HepG2 (cell line): ENCODE data around the gene ZC3H8. TPM values are rescaled to one million over a fixed set of nuclear protein-coding genes. Genes with fewer than 3 reads are reported as not detected.

Experiments used
- ATF1 ChIP-seq: IDR thresholded peaks from 2 replicates; pipeline ENCODE4 v1.6.1; 2016; ENCODE audit warnings: mild to moderate bottlenecking, control low read depth
- ATF7-NPFF ChIP-seq: sonication (generic); formaldehyde crosslinking; IDR thresholded peaks from 2 replicates; pipeline ENCODE4 v1.8.1; 2023; ENCODE audit warnings: mild to moderate bottlenecking, low read depth, missing genetic modification reagents, moderate library complexity
- CREM ChIP-seq, 2 experiments: sonication (generic) in 1 of 2; formaldehyde crosslinking in 1 of 2; IDR thresholded peaks; 2 replicates each; pipeline versions ENCODE4 v1.4.0 to v1.6.1; 2016 to 2020; ENCODE audit warnings: antibody characterized with exemption in 1 of 2, mild to moderate bottlenecking in 1 of 2, missing genetic modification reagents in 1 of 2
- FOXC1 ChIP-seq: sonication (generic); formaldehyde crosslinking; IDR thresholded peaks from 2 replicates; pipeline ENCODE4 v1.8.0; 2022; ENCODE audit warnings: mild to moderate bottlenecking, missing genetic modification reagents, borderline replicate concordance
- IKZF4 ChIP-seq: sonication (generic); formaldehyde crosslinking; IDR thresholded peaks from 2 replicates; pipeline ENCODE4 v1.5.1; 2020; ENCODE audit warnings: borderline replicate concordance, mild to moderate bottlenecking, low read depth, missing genetic modification reagents; ENCODE audit errors: not compliant biosample characterization
- POLR2A ChIP-seq, 2 experiments: IDR thresholded peaks; 2 replicates each; pipeline ENCODE4 v1.6.1; 2011; ENCODE audit warnings: low read depth in 2 of 2, low read length in 2 of 2, mild to moderate bottlenecking in 1 of 2, moderate library complexity in 1 of 2; ENCODE audit not compliant: insufficient read depth in 1 of 2
- REL ChIP-seq: sonication (generic); formaldehyde crosslinking; conservative IDR thresholded peaks from 2 replicates; pipeline ENCODE4 v1.8.0; 2022; ENCODE audit warnings: mild to moderate bottlenecking, missing genetic modification reagents, moderate library complexity
- RNF2 ChIP-seq: fragments of 450-650 bp; conservative IDR thresholded peaks from 2 replicates; pipeline ENCODE4 v1.6.1; 2016; ENCODE audit warnings: low read depth
- RXRA ChIP-seq: sonication (generic); formaldehyde crosslinking; IDR thresholded peaks from 2 replicates; pipeline ENCODE4 v1.5.1; 2020; ENCODE audit warnings: missing genetic modification reagents
- SAFB2 ChIP-seq: sonication (generic); formaldehyde crosslinking; IDR thresholded peaks from 2 replicates; pipeline ENCODE4 v1.5.1; 2020; ENCODE audit warnings: missing genetic modification reagents, low read depth, mild to moderate bottlenecking, borderline replicate concordance
- SNAPC2 ChIP-seq: sonication (generic); formaldehyde crosslinking; IDR thresholded peaks from 2 replicates; pipeline ENCODE4 v1.8.1; 2022; ENCODE audit warnings: mild to moderate bottlenecking, missing genetic modification reagents
- SRSF1 ChIP-seq: fragments of 200-400 bp; formaldehyde crosslinking; optimal IDR thresholded peaks from 2 replicates; pipeline ENCODE3; 2017; ENCODE audit warnings: mild to moderate bottlenecking, low read depth, low read length, moderate library complexity
- ZBTB3 ChIP-seq: sonication (generic); formaldehyde crosslinking; IDR thresholded peaks from 2 replicates; pipeline ENCODE4 v1.4.0; 2020; ENCODE audit warnings: low read depth, mild to moderate bottlenecking, moderate library complexity, missing genetic modification reagents, borderline replicate concordance
- ZNF142 ChIP-seq: sonication (generic); formaldehyde crosslinking; IDR thresholded peaks from 2 replicates; pipeline ENCODE4 v1.4.0; 2020; ENCODE audit warnings: missing genetic modification reagents
- ZNF20 ChIP-seq: sonication (generic); formaldehyde crosslinking; IDR thresholded peaks from 2 replicates; pipeline ENCODE4 v1.4.0; 2020; ENCODE audit warnings: mild to moderate bottlenecking, moderate library complexity, missing genetic modification reagents
- ZNF230 ChIP-seq: sonication (generic); formaldehyde crosslinking; IDR thresholded peaks from 2 replicates; pipeline ENCODE4 v1.4.0; 2020; ENCODE audit warnings: mild to moderate bottlenecking, missing genetic modification reagents
- ZNF350 ChIP-seq: sonication (generic); formaldehyde crosslinking; IDR thresholded peaks from 2 replicates; pipeline ENCODE4 v1.4.0; 2020; ENCODE audit warnings: mild to moderate bottlenecking, low read depth, missing genetic modification reagents, borderline replicate concordance
- ZNF510 ChIP-seq: sonication (generic); formaldehyde crosslinking; IDR thresholded peaks from 2 replicates; pipeline ENCODE4 v1.4.0; 2020; ENCODE audit warnings: low read depth, mild to moderate bottlenecking, missing genetic modification reagents
- ZNF552 ChIP-seq: sonication (generic); formaldehyde crosslinking; IDR thresholded peaks from 2 replicates; pipeline ENCODE4 v1.9.0; 2022; ENCODE audit warnings: missing genetic modification reagents, mild to moderate bottlenecking, borderline replicate concordance
- ZNF605 ChIP-seq: sonication (generic); formaldehyde crosslinking; IDR thresholded peaks from 2 replicates; pipeline ENCODE4 v1.8.0; 2022; ENCODE audit warnings: mild to moderate bottlenecking, missing genetic modification reagents
- ZNF790 ChIP-seq: sonication (generic); formaldehyde crosslinking; IDR thresholded peaks from 2 replicates; pipeline ENCODE4 v1.8.0; 2022; ENCODE audit warnings: missing genetic modification reagents, mild to moderate bottlenecking, borderline replicate concordance
- polyA plus RNA-seq, 8 experiments: library from polyadenylated mRNA; depleted of rRNA in 3 of 8; stranded (reverse) in 7 of 8; unstranded in 1 of 8; fragments of >200 nt; fragmentation: Illumina TruSeq in 4 of 8; extraction: Trizol in 4 of 8; gene quantifications; 2 replicates each; pipeline versions ENCODE4 v1.2.1 to v1.2.3, GENCODE V29; 2011 to 2016; ENCODE audit warnings: low read depth in 4 of 8, missing spikeins in 1 of 8, mixed read lengths in 1 of 8; ENCODE audit not compliant: insufficient read depth in 1 of 8
- total RNA-seq, 5 experiments: library from RNA; depleted of rRNA; stranded (reverse); fragments of >200 nt; fragmentation: Illumina TruSeq; extraction: Trizol; gene quantifications; 2 replicates each; pipeline ENCODE4 v1.2.3, GENCODE V29; 2016; ENCODE audit warnings: low read depth in 1 of 5
- TF ChIP-seq, protein P1 (sequence below): sonication (generic); formaldehyde crosslinking; IDR thresholded peaks from 2 replicates; pipeline ENCODE4 v1.4.0; 2020; ENCODE audit warnings: mild to moderate bottlenecking, missing genetic modification reagents

Gene ZC3H8
- total and polyA plus RNA-seq, 2 of the 13 experiments (the other 11 are each of a cell fraction or from before 2014, with no cell fraction given): 4.5 to 17.0 TPM

GRCh38 chr2:112275311-112275886 lies 20.6 kb upstream of the ZC3H8 start, which contains the start of gene ZC3H6 (continued):
- peak; percentile 65 for TF ChIP-seq SRSF1
- TF ChIP-seq ZNF510 (CRISPR knock-in tag): peak; percentile 96
- TF ChIP-seq ZNF230 (CRISPR knock-in tag): peak; percentile 95
- peak; percentile 97 to 98 for TF ChIP-seq POLR2A (IDR thresholded peaks at IDR 0.05; ENCODE audit: insufficient read depth in 1 of 2, low read depth in 2 of 2, low read length in 2 of 2)
- TF ChIP-seq RNF2: no peak; the same call in 1 of the 2 replicates
- peak; percentile 97 for TF ChIP-seq ATF7-NPFF
- TF ChIP-seq ZBTB3 (CRISPR knock-in tag): peak; percentile 94
- TF ChIP-seq ZNF552 (CRISPR knock-in tag): peak; percentile 95
- peak; percentile 69 for TF ChIP-seq ZNF142 (CRISPR knock-in tag)
- TF ChIP-seq RXRA (CRISPR knock-in tag): peak; percentile 92
- TF ChIP-seq ATF1 (CRISPR knock-in tag): peak; percentile 66; the same call in 1 of the 2 replicates
- TF ChIP-seq ZNF350: peak; percentile 99; the same call in 1 of the 2 replicates
- TF ChIP-seq ZNF20 (CRISPR knock-in tag): peak; percentile 90
- 0 out of 2 replicates have a peak, but pooled peaks have one; percentile 27 for TF ChIP-seq CREM (IDR thresholded peaks at IDR 0.05)
- peak; percentile 52; the same call in 1 of the 2 replicates for TF ChIP-seq CREM (CRISPR knock-in tag; IDR thresholded peaks at IDR 0.05)
- TF ChIP-seq SAFB2 (CRISPR knock-in tag): peak; percentile 94
- peak; percentile 55; the same call in 1 of the 2 replicates for TF ChIP-seq REL (CRISPR knock-in tag)
- peak; percentile 97 for TF ChIP-seq IKZF4 (CRISPR knock-in tag)
- TF ChIP-seq ZNF790 (CRISPR knock-in tag): peak; percentile 94
- TF ChIP-seq, protein P1, sequence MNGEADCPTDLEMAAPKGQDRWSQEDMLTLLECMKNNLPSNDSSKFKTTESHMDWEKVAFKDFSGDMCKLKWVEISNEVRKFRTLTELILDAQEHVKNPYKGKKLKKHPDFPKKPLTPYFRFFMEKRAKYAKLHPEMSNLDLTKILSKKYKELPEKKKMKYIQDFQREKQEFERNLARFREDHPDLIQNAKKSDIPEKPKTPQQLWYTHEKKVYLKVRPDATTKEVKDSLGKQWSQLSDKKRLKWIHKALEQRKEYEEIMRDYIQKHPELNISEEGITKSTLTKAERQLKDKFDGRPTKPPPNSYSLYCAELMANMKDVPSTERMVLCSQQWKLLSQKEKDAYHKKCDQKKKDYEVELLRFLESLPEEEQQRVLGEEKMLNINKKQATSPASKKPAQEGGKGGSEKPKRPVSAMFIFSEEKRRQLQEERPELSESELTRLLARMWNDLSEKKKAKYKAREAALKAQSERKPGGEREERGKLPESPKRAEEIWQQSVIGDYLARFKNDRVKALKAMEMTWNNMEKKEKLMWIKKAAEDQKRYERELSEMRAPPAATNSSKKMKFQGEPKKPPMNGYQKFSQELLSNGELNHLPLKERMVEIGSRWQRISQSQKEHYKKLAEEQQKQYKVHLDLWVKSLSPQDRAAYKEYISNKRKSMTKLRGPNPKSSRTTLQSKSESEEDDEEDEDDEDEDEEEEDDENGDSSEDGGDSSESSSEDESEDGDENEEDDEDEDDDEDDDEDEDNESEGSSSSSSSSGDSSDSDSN (CRISPR knock-in tag): peak; percentile 98
- peak; percentile 93; the same call in 1 of the 2 replicates for TF ChIP-seq ZNF605 (CRISPR knock-in tag)
- peak; percentile 94 for TF ChIP-seq SNAPC2 (CRISPR knock-in tag)
- TF ChIP-seq FOXC1 (CRISPR knock-in tag): peak; percentile 90; the same call in 1 of the 2 replicates
